ENCODE data around the gene CEP63. TPM values are rescaled to one million over a fixed set of nuclear protein-coding genes. Genes with fewer than 3 reads are reported as not detected.
"Not testable (repeated sequence)": the region's sequence is repeated elsewhere in the genome, so short reads cannot be mapped to it uniquely, and the experiment has no call there.

CEP63 gene
- polyA plus RNA-seq, 4 donors = 24.9 to 36.5 (median 33.5) TPM

DNA sequence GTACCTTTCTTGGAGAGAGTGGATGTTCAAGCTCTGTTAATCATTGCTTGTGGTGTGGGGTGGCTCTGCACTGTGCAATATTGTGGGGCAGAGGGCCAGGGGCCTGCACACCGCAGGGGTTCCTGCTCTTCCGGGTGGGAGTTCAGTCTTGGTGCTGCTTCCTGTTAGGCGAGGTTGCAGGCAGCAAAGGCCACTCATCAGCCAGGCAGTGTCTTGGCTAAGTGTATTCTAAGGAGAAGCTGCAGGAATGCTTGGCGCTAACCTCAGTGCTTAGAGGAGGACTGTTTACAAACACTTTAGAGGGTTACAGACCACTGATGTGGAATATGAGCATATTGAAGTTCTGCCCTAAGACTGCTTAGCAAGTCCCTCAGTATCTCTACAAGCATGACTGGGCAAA lies 81.7 kb downstream of the CEP63 start:
- no peak for DNase-seq (ENCODE audit: low read depth in 4 of 4, low spot score in 3 of 4)

DNA sequence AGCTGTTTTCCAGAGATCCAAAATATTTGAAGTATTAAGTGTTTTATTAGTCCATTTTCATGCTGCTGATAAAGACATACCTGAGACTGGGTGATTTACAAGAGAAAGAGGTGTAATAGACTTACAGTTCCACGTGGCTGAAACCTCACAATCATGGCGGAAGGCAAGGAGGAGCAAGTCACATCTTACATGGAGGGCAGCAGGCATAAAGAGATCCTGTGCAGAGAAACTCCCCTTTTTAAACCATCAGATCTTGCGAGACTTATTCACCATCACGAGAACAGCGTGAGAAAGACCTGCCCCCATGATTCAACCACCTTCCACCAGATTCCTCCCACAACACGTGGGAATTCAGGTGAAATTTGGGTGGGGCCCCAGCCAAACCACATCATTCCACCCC lies 82.9 kb downstream of the CEP63 start:
- DNase-seq (ENCODE audit: low read depth in 4 of 4, low spot score in 3 of 4) = no peak

DNA sequence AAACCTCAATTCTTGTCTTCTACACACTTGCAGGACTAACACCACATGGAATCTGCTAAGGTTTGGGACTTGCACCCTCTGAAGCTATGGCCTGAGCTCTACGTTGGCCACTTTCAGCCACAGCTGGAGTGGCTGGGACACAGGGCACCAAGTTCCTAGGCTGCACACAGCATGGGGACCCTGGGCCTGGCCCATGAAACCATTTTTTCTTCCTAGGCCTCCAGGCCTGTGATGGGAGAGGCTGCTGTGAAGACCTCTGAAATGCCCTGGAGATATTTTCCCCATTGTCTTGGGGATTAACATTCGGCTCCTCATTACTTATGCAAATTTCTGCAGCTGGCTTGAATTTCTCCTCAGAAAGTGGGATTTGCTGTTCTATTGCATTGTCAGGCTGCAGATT lies 84.0 kb downstream of the CEP63 start:
- not testable (repeated sequence) for DNase-seq (ENCODE audit: low read depth in 4 of 4, low spot score in 3 of 4)

DNA sequence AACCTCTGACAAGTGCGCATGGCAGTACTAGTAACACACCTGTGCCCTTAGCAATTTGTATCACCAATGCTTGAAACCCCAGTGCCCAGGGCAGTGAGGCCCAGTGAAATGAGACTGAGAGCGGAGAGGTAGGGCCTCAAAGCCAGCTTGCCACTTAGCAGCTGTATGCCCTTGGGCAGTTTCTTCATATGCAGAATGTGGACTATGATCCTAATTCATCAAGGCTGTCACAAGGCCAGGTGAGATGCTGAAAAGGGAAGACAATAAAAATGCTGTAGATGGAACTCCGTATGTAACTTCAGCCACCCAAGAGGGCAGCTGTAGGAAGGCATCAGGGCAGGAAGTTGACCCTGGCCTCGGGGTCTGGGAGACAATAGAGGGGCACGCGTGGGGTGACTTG lies 90.6 kb downstream of the CEP63 start:
- no peak for DNase-seq (ENCODE audit: low read depth in 4 of 4, low spot score in 3 of 4)

DNA sequence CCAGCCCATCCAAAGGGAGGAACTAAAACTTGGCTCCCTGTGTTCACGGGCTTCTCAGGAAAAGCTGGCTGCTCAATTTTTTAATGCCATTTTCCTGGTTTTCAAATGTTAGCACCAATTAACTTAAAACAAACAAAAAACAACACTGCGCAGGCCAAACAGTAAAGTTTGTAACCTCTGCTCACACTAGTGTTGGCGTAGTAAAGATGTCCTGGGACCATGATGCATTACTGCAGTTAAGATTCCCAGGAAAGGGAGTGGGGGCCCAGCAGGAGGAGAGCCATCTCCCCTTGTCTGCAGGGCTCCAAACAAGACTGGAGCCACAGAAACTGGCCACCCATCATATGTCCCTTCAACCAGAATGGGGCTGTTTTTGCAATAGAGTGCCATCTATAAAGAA lies 91.0 kb downstream of the CEP63 start:
- no peak for DNase-seq (ENCODE audit: low read depth in 4 of 4, low spot score in 3 of 4)

DNA sequence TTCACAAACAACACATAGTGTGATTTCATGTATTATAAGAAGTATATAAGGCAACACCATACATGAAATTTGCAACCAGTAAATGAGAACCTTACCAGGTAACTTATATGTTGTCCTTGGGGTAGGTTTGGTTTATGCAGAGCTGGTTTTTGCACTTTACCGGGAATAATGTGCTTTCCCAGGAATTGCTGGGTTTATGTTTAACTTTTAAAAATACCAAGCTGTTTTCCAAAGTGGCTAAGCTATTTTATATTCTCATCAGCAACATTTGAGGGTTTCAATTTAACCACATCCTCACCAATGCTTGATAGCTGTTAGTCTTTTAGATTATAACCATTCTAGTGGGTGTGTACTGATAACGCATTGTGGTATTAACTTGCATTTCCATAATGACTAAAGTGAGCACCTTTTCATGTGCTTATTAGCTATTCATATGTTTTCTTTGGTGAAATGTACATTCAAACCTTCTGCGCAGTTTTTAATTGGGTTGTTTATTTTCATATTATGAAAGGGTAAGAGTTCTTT lies 93.3 kb downstream of the CEP63 start:
- no peak for DNase-seq (ENCODE audit: low read depth in 4 of 4, low spot score in 3 of 4)

DNA sequence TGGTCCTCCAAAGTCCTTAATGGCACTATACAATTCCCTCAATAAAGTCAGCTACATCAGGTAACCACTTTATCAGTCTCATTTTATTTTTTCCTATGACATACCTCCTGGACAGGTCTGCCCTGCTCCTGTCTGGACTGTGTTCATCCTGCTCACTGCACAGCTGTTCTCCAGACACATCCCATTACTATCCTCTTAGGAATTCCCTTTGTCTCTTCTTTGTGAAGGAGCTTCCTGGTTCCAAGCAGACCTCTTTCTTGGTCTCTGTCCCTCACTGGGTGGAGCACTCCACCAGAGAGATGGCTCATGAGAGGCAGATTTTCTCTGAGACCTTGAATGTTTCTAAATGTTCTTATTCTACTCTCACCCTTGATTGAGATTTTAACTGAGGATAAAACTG lies 104.9 kb downstream of the CEP63 start:
- no peak for DNase-seq (ENCODE audit: low read depth in 4 of 4, low spot score in 3 of 4)

DNA sequence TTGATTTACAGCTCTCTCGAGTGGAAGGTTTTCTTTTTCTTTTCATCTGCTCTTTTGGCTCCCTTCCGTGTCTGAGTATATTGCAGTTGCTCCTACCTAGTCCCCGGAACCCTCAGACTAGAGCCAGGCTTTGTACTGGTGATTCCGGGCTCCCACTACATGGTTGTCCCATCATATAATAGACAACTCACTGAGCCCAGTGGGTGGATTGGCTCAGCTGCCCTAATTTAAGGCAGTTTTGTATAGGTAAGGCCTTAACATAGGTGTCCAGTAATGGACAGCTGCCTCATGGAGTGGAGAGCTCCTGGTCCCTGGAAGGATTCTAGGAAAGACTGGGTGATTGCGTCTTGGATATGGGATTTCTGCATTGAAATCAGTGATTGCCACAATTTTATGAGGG lies 106.9 kb downstream of the CEP63 start:
- no peak for DNase-seq (ENCODE audit: low read depth in 4 of 4, low spot score in 3 of 4)

DNA sequence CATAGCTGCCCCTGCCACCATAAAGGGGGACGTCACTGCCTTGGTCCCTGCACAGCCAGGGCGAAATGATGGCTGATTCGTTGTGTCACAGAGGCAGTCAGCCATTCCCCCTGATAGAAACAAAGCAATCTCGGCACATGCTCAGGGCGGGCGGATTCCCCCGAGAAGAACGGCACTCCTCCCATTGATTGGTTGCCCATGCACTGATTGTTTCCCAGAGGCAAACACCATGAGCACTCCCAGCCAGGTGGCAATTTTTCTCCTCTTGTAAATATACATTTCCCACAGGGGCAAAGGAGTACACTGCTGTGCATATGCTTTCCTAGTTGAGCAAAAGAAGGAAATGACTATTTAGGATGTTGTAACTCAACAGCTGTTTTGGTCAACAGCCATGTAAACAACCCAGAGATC lies 108.5 kb downstream of the CEP63 start:
- DNase-seq (ENCODE audit: low read depth in 4 of 4, low spot score in 3 of 4) = no peak

DNA sequence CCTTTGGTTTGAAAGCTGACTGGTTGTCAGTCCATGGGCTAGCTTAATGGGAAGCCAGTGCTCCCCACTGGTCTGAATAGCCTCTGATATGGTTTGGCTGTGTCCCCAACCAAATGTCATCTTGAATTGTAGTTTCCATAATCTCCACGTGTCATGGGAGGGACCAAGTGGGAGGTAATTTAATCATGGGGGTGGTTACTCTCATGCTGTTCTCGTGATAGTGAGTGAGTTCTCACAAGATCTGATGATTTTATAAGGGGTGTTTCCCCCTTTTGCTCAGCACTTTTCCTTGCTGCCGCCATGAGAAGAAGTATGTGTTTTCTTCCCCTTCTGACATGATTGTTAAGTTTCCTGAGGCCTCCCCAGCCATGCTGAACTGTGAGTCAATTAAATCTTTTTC lies 109.1 kb downstream of the CEP63 start:
- not testable (repeated sequence) for DNase-seq (ENCODE audit: low read depth in 4 of 4, low spot score in 3 of 4)

DNA sequence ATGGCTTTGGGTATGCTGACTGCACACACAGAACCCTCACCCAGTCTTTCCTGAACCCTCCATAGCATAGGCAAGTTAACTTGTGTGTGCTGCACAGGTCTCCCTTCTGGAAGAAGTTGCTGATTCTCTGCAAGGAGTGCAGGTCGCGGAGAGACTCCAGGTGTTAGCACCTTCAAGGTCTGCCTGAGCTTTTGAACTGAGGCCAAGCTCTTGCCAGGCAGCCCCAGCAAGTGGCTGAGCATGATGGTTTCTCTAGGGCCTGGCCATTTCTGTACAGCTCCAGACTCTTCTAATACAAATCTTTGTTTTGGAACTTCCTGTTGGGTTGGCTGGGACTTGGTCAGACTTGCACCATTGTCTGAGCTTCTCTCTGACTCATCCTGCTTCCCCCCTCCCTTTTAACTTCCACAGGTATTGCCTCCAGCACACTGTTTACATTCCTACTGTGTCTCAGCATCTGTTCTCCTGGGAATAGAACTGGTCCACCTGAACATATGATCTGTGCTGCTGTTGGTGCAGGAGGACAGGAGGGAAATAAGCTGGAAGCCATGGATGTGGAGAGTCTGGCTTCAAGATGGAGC lies 111.6 kb downstream of the CEP63 start:
- no peak for DNase-seq (ENCODE audit: low read depth in 4 of 4, low spot score in 3 of 4)

DNA sequence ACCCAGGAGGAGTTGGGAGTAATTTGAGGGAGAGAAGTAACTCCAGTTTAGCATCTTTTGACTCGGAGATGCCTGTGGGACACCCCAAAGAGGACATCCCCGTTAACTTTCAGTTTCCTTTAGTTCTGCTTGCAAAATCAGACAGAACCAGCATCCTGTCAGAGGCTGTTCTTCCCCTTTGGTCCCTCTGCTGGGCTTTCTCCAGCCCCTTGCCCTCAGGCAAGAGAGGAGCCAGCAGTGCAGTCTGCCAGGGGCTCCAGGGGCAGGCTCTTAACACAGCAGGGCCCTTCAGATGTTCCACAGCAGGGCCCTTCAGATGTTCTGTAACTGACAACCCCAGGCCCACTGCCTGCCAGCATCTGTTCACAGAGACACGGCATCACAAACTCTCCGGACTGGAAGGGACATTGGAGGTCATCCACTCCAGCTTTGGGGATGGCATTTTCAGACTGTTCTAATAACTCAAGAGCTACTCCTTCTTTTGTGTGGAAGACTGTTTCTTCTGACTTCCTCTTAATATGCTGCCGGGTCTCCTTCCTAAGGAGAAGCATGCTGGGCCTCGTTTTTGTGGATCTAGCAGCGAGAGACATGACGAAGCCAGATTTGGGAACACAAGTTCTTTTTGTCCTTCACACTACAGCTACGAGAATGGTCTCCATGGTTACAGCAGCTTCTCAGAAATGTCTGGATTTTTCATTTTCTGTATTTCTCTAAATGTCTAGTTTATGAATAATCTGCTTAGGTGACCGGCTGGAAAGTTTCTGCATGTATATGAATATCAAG lies 113.1 kb downstream of the CEP63 start:
- no peak for DNase-seq (ENCODE audit: low read depth in 4 of 4, low spot score in 3 of 4)

DNA sequence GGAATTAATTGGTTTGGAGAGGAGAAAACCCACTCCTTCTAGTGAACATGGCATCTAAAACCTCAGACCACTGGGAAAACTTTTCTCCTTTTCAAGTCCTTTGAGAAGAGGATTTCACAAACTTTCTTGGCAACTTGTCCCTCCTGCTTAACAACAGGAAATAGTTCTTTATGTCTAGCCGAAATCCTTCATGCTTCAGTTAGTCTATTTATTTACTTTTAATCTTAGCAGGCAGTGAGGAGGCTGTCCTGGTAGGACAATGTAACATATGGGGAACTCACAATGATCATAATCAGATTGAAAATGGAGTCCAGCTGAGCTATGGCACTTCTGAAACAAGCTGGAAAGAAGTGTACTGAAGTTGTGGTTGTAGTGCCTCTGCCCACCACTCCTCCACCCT lies 114.3 kb downstream of the CEP63 start:
- no peak for DNase-seq (ENCODE audit: low read depth in 4 of 4, low spot score in 3 of 4)

DNA sequence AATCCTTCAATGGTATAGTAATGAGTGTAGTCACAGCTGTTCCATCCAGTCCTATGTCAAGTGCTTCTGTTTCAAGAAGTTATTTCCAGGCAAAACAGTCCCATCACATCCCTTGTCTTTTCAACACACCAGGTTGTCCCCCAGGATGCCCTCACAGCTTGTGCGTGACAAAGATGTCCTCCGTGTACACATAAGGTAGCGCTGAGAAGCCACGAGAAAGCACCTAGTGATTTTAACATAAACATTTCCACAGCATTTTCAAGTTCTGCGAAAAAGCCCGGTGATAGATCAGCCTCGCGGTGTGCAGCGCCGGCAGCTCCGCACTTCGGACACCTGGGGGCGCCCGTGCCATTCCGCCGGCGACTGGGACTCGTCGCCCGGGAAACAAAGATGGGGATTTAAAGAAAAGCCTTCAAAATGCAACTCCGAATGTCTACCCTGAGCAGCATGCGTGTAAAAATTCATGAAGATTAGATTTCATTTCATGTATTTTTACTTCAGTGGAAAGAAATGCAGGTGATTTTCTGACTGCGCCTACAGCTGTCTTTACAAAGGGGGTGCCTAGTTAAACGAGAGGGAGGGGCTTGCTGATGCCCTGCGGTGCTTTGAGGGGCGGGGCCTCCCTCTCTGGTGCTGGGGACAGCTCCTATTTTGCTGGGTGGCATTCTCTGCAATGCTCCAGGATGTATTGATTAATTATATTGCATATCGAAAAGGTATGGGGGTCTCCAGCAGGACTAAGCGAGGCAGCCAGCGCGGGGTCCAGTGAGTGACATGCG lies 115.0 kb downstream of the CEP63 start:
- peak in 2 of 4 donors; percentile 52 to 61 for DNase-seq (ENCODE audit: low read depth in 4 of 4, low spot score in 3 of 4)

DNA sequence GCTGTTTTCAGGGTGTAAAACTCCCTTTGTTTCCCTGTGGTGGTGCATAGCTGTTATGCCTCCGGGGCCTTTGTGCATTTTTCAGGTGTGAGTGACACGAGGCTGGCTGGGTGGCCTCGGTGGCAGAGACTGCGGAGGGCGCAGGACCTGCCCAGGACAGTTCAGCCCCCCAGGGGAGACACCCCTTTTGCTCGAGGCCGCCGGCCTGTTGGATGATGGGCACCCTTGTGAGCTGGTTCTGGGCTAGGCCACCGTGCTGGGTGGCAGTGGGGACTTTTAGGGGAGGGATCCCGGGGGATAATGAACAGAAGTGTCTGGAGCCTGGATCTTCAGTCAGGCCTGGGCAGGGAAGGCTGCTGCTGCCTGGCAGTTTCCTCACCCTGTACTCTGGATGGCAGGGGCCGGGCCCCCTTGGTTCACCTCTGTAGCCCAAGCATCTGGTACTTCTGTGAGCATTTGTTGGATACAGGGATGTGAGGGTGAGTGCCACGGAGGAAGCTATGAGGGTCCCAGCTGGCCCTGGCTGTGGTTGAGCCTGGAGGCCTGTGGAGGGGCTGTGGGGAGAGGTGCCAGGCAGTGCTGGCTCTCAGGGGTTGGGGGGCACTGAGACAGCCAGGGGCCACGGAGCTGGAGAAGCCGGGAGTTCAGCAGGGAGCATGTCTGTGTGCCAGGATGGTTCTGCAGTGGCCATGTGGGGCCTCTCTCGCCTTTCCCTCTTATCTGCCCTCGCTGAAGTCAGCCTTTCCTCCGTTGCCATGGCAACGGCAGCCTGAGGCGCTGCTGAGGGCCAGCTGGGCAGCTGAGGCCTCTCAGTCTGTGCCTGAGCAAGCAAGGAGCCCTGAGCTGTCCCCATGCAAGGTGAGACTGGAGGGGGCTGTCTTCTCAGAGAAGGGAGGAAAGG lies 115.9 kb downstream of the CEP63 start:
- peak; percentile 45 to 65 (median 56) for DNase-seq (ENCODE audit: low read depth in 4 of 4, low spot score in 3 of 4)

DNA sequence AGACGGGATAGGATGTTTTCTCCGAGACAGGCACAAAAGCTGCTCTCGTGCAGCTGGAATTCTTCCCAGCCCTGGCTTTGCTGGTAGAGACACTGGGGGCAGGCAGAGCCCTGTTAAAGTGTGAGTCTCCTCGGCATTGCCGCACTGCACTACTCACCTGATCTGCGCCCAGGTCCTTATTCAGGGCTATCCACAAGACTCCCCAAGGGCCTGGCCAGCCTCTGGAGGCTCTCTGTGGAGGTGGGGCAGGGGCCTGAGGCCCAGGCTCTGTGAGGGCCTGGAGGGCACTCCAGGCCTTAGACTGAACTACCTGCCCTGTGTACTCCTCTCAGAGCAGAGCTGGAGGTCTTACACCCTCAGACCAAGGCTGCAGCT lies 116.6 kb downstream of the CEP63 start:
- DNase-seq (ENCODE audit: low read depth in 4 of 4, low spot score in 3 of 4) = no peak

DNA sequence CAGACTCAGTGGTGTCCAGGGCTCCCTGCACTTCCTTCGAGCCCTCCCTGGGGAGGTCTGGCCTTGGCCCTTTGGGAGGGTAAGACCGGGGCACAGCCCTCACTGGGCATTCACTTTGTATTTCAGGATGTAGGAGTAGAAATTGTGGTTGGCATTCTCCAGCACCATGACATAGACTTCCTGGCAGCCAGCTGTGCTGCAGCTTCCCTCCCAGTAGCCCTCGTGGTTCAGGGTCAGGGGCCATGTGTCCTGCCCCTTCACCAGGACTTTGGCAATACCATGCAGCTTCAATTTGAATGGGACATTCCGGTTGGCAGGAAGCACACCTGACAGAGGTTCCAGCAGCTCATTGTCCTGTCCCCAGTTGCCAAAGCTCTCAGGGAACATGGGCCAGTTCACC lies 117.6 kb downstream of the CEP63 start:
- no peak for DNase-seq (ENCODE audit: low read depth in 4 of 4, low spot score in 3 of 4)

DNA sequence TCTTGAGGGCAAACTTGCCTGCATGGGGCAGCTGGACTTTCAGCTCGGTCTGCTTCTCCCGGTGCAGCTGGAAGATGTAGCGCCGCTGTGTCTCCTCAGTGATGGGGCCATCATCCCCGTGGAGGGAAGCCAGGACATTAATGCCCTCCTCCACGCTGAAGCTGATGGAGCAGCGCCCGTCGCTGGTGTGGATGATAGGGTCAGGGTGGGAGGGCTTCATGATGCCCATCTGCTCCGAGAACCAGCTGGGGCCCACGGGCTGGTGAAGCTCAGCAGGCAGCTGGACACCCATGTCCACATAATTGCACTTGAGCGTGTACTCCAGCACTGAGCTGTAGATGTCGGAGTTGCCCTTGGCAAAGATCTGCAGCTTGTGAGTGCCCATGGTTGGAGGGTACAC lies 118.1 kb downstream of the CEP63 start:
- no peak for DNase-seq (ENCODE audit: low read depth in 4 of 4, low spot score in 3 of 4)

DNA sequence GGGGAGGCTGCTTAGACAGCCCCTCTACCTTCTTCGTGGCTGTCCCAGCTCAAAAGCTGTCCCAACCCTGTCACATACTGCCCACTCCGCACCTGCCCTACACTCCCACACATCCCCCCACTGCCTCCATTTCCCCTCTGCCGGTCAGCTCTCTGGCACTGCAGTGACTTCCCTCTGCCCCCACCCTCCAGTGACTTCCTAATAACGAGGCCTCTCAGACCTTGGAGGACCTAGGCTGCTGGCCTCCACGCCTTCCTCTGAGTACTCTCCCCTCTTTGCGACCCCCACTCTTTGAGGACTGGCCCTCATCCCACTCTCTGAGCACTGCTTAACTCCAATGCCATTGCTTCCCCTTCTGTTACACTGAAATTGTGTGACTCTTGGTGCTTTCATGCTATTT lies 119.7 kb downstream of the CEP63 start:
- no peak for DNase-seq (ENCODE audit: low read depth in 4 of 4, low spot score in 3 of 4)

Data from left renal pelvis (tissue), 4 donors.